ENCODE results near the gene DDX54. TPM values are rescaled to one million over a fixed set of nuclear protein-coding genes. Genes with fewer than 3 reads are reported as not detected.

Gene DDX54
- total and polyA plus RNA-seq, 2 of the 8 experiments (the other 6 are each of a cell fraction or from before 2014, with no cell fraction given), result 64.9 to 113 TPM

DNA sequence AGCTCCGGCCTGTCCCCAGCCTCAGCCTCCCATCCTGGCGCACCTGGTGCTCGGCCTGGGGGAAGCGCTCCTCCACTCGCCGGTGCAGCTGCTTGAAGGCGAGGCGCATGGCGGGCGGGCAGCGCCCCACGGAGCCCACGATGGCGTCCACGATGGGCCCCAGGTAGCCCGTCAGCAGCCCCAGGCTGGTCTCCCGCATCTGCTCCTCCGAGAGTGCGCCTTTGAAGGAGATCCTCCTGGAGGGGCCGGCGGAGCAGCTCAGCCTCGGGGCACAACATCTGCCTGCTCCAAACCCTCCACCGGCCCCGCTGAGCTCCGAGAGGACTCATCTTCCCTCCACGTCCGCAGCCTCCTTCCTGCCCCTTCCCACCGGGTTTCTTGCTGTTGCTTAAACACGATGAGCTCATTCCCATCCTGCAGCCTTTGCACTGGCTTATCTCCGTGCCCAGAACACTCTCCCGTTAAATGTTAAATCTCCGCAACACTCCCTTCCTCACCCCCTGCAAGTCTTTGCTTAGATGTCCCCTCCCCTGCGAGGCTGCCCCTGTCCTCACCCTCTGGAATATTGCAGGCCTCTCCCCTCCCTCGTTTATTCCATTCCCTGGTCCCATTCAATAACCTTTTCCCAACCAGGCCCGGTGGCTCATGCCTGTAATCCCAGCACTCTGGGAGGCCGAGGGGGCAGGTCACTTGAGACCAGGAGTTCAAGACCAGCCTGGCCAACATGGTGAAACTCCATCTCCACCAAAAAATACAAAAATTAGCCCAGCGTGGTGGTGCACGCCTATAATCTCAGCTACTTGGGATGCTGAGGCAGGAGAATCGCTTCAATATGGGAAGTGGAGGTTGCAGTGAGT lies 73.0 kb downstream of the DDX54 start:
- FAIRE-seq (no peak), DNase-seq (ENCODE audit: low read depth in 1 of 2, low spot score in 2 of 2) (no peak)
- no peak overlapping the region for H2BK20ac ChIP-seq (ENCODE audit: low read length)
- no peak overlapping the region for H3K23ac ChIP-seq (ENCODE audit: insufficient read length)
- H3K23me2 ChIP-seq (ENCODE audit: low read depth, low read length), result no peaks in the 10 kb centered on the region
- CTCF ChIA-PET (ENCODE audit: partially characterized antibody), result interaction anchor here (1.0 to 2.0 kb wide), 8 partner anchors 8 to 119 kb away, joined by 3 to 7 read pairs (median 4); no protein-coding TSS in a partner anchor
- H3K14ac ChIP-seq (ENCODE audit: insufficient read length), result no peak overlapping the region
- no peak overlapping the region for H3K4ac ChIP-seq (replicated peaks; ENCODE audit: insufficient read length, low read depth, low read length)
- WGBS, 2 experiments (ENCODE audit: extremely low coverage in 1 of 2, insufficient coverage in 1 of 2, insufficient read length in 1 of 2, insufficient replicate concordance in 2 of 2, low coverage in 1 of 2, low lambda C conversion rate in 2 of 2, missing lambda C conversion rate in 1 of 2), result 91% methylated on average over 38 of the region's 39 CpGs; no CpG with 5 or more reads in 1 of the 2 experiments
- no peak overlapping the region for H2BK120ac ChIP-seq (replicated peaks; ENCODE audit: low read depth, low read length)
- POLR2A ChIA-PET (ENCODE audit: partially characterized antibody), result interaction anchor here (0.7 kb wide), 1 partner anchor 17 kb away, joined by 3 read pairs; no protein-coding TSS in a partner anchor
- H3K27me3 ChIP-seq (replicated peaks in 1 of 4; ENCODE audit: control insufficient read depth in 3 of 4, extremely low read depth in 1 of 4, insufficient read depth in 3 of 4, low read length in 3 of 4), result no peaks in the 10 kb centered on the region
- H3K4me3 ChIP-seq (ENCODE audit: extremely low read depth in 1 of 4, insufficient read depth in 2 of 4, low read depth in 3 of 4, low read length in 4 of 4), result no peak overlapping the region
- H4K20me1 ChIP-seq (replicated peaks in 1 of 2; ENCODE audit: control insufficient read depth in 1 of 2, insufficient read depth in 2 of 2, low read length in 2 of 2), result no peaks in the 10 kb centered on the region
- no peak overlapping the region for H2AFZ ChIP-seq (ENCODE audit: low read length)
- H3K79me1 ChIP-seq (ENCODE audit: low read depth, low read length), result no peaks in the 10 kb centered on the region; the same call in 1 of the 2 replicates
- H4K5ac ChIP-seq (ENCODE audit: insufficient read length, low read depth, low read length), result no peak overlapping the region
- peak overlapping the region; percentile 55; the same call in 1 of the 2 replicates for H2BK5ac ChIP-seq (ENCODE audit: low read depth, low read length)
- no peak for TF ChIP-seq CEBPB (IDR thresholded peaks at IDR 0.05; ENCODE audit: low read depth, low read length)
- no peak for TF ChIP-seq YY1 (IDR thresholded peaks at IDR 0.05; ENCODE audit: low read depth, low read length)
- H4K8ac ChIP-seq (ENCODE audit: extremely low read depth, insufficient read depth, low read length), result no peak overlapping the region
- no peak overlapping the region for H2BK12ac ChIP-seq (ENCODE audit: low read depth, low read length)
- H3K79me2 ChIP-seq (ENCODE audit: control insufficient read depth in 1 of 2, insufficient read depth in 2 of 2, low read length in 2 of 2), result no peaks in the 10 kb centered on the region
- H3K18ac ChIP-seq (ENCODE audit: extremely low read depth, low read length), result peak overlapping the region; percentile 19; the same call in 1 of the 2 replicates
- no peak overlapping the region for H3K27ac ChIP-seq (ENCODE audit: low read depth, low read length)
- no peaks in the 10 kb centered on the region for H3K4me1 ChIP-seq (replicated peaks in 1 of 4; ENCODE audit: control insufficient read depth in 3 of 4, insufficient read depth in 4 of 4, low read length in 3 of 4)
- no peak overlapping the region for H2AK5ac ChIP-seq (ENCODE audit: low read depth, low read length)
- no peaks in the 10 kb centered on the region for H3K9me3 ChIP-seq (ENCODE audit: insufficient read depth in 2 of 2, low read depth in 1 of 2, low read length in 1 of 2)
- H3K36me3 ChIP-seq (ENCODE audit: control insufficient read depth in 2 of 4, insufficient read depth in 4 of 4, low read length in 3 of 4), result no peaks in the 10 kb centered on the region
- no peak overlapping the region; a peak in 1 of 7 replicates for H3K9ac ChIP-seq (replicated peaks in 1 of 4; ENCODE audit: extremely low read depth in 1 of 4, low read depth in 3 of 4, low read length in 3 of 4)
- no peak overlapping the region for H4K91ac ChIP-seq (replicated peaks; ENCODE audit: insufficient read length, low read length)
- H2BK15ac ChIP-seq (ENCODE audit: low read length), result no peak overlapping the region
- H3K56ac ChIP-seq (replicated peaks; ENCODE audit: insufficient read length, low read depth, low read length), result no peak overlapping the region
- H3K4me2 ChIP-seq (ENCODE audit: insufficient read depth in 1 of 2, low read depth in 2 of 2, low read length in 2 of 2), result no peak overlapping the region
